ENCODE measurements around the gene CCDC57.
A peak's percentile ranks its signal among the peaks of the same experiment; 100 is the strongest.

Gene CCDC57

DNA sequence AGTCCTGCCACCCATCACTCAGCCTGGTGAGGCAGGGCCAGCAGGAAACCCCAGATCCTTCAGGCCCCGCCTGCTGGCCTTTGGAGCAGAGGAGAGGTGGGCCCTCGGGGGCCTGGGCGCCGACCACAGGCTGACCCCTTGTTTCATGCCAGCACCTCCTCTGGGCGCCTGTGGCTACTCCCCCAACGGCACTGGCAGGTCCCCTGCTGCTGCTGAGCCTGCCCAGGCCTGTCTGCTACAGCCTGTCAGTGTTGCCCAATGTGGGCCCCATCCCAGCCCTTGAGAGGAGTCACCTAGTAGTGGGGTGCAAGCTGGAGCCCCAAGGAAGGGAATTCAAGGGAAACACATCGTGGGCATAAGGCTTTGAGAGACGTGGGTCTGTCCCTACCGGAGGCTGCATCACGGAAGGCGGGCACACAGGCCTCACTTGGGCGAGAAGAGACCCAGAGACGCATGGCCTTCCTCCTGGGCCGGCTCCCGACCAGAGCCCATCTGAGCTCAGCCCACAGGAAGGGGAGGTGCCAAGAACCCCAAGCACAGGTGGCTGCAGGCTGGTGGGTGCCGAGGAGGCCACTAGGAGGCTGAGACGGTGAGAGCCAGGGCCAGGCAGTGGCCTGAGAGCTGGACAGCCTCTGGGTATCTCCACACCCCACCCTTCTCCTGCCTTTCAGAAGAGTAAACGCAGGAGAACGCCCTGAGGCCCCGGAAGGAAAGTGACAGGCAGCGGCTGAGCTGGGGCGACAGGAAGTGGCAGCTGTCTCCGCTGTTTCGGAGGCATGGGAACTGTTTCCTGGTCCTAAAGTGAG, 106.6 kb downstream of the CCDC57 start:
- peak; percentile 39 for DNase-seq (ENCODE audit: low read depth)

DNA sequence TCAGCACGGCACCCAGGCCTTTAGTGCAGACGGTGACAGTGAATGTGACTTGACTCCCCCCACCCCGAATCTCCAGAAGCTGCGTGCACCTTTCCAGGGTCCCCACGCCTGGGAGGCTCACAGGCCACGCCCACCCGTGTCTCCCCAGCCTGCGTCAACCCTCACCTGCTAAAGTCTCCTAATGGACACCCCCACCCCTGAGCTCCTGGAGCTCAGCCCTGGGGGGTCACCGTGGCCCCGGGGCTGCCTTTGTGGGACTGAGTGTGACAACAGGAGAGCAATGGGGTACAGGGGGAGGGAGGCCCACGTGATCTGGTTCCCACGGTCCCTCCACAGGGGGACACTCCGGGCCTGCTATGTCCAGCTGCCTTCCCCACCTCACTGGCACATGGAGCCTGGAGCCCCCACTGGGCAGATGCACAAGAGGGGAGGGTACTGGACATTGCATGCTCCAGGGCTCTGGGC, 107.2 kb downstream of the CCDC57 start:
- DNase-seq (ENCODE audit: low read depth), result no peak

DNA sequence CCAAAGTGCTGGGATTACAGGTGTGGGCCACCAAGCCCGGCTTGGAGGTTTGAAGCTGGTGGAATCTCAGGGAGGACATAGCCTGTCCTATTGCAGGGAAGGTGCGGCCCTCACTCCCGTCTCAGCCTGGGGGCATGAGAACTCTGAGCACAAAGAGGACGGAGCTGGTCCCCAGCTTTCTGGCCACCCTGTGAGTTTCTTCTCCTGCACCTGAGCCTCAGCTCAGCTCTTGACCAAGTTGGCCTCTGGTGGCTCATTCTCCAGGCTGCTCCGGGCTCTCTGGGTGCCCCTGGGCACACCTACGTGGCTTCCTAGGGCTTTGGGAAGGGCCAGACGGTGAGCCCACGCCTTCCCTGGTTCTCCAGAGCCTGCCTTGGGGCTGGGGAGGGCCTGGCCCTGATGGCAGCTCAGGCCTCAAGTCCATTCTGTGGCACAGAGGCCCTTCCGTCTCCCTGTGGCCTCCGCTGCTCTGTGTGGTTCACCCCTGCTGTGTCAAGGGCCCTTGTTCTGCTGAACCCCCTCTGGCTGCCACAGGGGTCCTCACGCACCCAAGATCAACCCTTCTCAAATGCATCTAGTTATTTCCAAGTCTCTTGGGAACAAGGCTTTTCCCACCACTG, 107.7 kb downstream of the CCDC57 start:
- no peak for DNase-seq (ENCODE audit: low read depth)

- DNase-seq (ENCODE audit: low read depth), result peak; percentile 66
Observed at GRCh38 chr17:82103553-82104451, 108.8 kb downstream of the CCDC57 start.

- DNase-seq (ENCODE audit: low read depth), result no peak
Observed at GRCh38 chr17:82101767-82102679, 110.6 kb downstream of the CCDC57 start.

DNA sequence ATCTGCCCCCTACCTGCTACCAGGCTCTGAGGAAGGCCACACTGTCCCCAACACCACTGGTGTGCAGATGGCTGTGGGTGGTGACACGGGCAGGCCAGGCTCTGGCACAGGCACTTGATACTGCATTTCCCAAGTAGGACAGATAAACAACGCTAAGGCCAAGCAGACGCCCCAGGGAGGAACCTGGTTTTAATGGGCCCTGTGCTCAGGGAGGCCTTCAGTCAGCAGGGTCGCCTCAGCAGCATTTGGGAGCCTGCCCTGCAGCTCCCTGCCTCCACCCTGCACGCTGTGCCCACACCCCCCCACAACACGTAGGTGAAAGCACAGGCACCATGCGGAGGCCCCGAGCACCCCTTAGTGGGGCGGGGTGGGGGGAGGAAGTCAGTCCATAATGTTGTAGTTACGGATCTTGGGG, 111.3 kb downstream of the CCDC57 start:
- DNase-seq (ENCODE audit: low read depth), result no peak

GRCh38 chr17:82100502-82101298, 111.9 kb downstream of the CCDC57 start:
- DNase-seq (ENCODE audit: low read depth), result no peak

DNA sequence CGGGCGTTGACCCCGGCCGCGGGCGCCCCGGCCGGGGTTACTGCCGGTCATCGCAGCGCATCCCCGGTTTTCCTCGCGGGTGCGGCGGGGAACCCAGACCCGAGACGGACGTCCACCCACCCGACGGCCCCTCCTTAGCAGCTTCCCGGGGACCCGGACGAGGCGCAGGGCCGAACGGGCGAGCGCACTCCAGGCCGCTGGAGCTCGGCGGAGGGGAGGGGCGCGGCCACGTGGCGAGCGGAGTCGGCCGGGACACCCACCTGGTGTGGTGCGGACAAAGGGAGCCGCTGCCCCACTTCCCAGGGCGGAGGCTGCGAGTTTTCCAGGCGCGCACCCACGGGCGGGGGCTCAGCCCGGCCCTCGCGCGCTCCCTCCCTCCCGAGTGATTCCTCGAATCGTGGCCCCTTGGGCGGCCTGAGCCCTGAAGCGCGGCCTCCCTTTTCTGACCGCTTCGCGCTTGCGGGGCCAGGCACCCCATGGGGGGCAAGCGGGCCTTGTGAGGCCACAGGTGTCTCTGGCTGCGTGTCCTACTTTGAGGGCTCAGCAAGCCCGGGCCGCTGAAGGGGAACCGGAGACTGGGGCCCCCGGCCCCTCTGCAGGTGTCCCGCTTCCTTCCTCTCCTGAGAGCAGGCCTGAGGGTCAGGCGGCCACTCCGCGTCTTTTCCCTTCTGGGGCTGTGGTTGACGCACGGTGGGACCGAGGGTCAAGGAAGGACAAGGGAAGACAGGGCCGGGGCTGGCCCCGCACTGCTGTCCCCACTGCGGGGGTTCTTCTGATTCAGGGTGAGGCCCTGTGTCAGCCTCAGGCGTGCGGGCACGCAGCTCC, 113.5 kb downstream of the CCDC57 start:
- DNase-seq (ENCODE audit: low read depth), result no peak

DNA sequence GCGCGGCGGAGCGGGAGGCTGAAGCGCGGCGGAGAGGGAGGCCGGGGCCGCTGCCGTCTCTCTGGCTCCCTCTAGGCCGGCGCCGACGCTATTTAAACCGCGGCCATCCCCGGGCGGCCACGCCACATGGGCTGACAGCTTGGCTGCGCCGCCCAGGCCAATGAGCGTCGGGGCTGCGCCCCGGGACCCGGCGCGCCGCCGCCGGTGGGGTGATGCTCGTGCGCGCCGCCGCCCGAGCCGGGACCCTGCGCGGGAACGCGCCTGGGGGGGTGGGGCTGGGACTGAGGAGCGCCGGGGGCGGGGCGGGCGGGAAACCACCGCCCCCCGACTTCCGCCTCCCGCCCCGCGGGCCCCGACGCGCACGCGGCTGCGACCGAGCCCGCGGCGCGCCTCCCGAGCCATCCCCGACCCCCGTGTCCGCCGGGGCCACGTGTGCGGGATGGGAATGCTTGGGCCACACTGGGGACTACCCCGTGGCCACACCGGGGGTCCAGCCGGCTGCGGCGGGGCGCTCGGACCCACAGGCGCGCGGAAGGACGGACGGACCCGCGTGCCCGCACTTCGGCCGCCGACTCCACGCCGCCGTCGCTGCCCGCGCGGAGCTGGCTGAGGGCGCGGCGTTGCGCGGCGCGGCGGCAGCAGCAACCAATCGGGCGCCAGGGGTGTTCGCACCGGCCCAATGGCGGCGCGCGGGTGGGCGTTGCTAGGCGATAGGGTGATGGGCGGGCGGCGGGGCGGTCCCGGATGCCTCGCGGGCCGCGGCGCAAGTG, 114.3 kb downstream of the CCDC57 start, which contains the start of gene FASN:
TSS of gene FASN (minus strand) at position 68 of the 770 bp plus-strand sequence. CDS start 1,791 bp downstream, outside the sequence.
- peak; percentile 91 for DNase-seq (ENCODE audit: low read depth)

GRCh38 chr17:82097919-82098168, 114.8 kb downstream of the CCDC57 start:
- DNase-seq (ENCODE audit: low read depth), result no peak

GRCh38 chr17:82097184-82097918, 115.3 kb downstream of the CCDC57 start:
- DNase-seq (ENCODE audit: low read depth), result peak; percentile 60

DNA sequence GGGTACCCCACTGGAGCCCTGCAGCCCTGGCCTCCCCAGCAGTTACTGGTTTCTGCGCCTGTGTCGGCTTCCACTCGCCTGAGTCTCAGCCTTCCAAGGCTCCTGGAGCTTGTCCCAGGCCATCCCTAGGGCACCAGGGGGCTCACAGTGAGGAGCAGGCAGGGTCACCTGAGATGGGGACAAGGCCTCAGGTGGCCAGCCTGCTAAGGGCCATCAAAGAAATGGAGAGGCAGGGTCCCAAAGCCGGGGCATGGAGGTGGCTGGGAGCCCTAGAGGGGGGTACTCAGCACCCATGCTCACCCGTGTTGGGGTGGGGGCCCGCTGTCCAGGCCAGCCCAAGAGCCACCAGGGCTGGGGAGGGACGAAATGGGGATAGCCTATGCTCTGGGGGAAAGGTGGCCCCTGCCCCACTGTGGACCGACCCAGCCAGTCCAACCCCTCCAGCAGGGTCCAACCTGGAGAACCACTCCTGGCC, 115.9 kb downstream of the CCDC57 start:
- DNase-seq (ENCODE audit: low read depth), result no peak

GRCh38 chr17:82095777-82096708, 116.6 kb downstream of the CCDC57 start:
- DNase-seq (ENCODE audit: low read depth), result no peak

GRCh38 chr17:82094931-82095776, 117.5 kb downstream of the CCDC57 start:
- no peak for DNase-seq (ENCODE audit: low read depth)

DNA sequence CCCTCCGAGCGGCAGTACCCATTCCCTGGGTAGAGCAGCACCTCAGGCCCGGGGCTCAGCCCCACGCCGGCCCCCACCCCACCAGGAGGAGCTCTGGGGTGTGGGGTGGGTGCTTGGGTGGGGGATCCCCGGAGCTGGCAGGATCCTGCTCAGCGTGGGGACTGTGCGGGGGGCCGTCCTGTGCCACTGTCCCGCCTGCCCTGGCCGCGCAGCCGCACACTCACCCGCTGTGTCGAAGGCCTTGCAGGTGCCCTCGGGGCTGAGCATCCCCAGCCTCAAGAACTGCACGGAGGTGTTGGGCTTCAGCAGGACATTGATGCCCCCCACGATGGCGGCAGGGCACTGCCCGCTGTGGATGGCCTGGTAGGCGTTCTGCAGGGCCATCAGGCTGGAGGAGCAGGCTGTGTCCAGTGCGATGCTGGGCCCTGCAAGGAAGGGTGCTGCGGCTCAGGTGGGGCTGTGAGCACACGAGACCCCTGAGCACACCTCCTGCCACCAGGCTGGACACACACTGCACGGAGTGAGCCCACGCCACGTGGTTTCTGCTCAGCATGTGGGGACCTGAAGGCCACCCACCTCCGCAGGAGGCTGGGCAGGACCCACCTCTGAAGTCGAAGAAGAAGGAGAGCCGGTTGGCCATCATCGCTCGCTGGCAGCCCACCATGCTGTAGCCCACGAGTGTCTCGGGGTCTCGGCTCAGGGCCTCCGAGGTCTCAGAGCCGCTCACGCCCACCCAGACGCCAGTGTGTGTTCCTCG, 119.5 kb downstream of the CCDC57 start:
- no peak for DNase-seq (ENCODE audit: low read depth)
